Liver (tissue), 3 donors: ENCODE measurements around the gene IFT74.

Source experiments
- CTCF ChIP-seq: fragments of 150-350 bp; IDR thresholded peaks from 2 replicates; pipeline ENCODE4 v1.5.1; 2017; ENCODE audit warnings: improper control_type of control experiment, low read depth, low read length; ENCODE audit not compliant: missing input control
- EGR1 ChIP-seq, 2 donors: IDR thresholded peaks; 2 replicates each; pipeline ENCODE4 v1.6.1; 2016 to 2018; ENCODE audit warnings: antibody characterized with exemption in 2 of 2, low read depth in 2 of 2
- FOXA1 ChIP-seq: IDR thresholded peaks from 2 replicates; pipeline ENCODE4 v1.6.1; 2016; ENCODE audit warnings: antibody characterized with exemption
- GABPA ChIP-seq, 2 donors: IDR thresholded peaks in 1 of 2; conservative IDR thresholded peaks in 1 of 2; 2 replicates each; pipeline ENCODE4 v1.6.1; 2016; ENCODE audit warnings: antibody characterized with exemption in 2 of 2, mild to moderate bottlenecking in 1 of 2, moderate library complexity in 1 of 2
- HNF4A ChIP-seq, 2 donors: conservative IDR thresholded peaks; 2 replicates each; pipeline ENCODE4 v1.6.1; 2016; ENCODE audit warnings: antibody characterized with exemption in 2 of 2, mild to moderate bottlenecking in 2 of 2
- JUND ChIP-seq, 2 donors: IDR thresholded peaks; 2 replicates each; pipeline ENCODE4 v1.6.1; 2016; ENCODE audit warnings: antibody characterized with exemption in 2 of 2
- MAX ChIP-seq: IDR thresholded peaks from 2 replicates; pipeline ENCODE4 v1.6.1; 2016; ENCODE audit warnings: antibody characterized with exemption
- NR2F2 ChIP-seq: IDR thresholded peaks from 2 replicates; pipeline ENCODE4 v1.6.1; 2016; ENCODE audit warnings: antibody characterized with exemption
- RAD21 ChIP-seq, 2 donors: IDR thresholded peaks; 2 replicates each; pipeline ENCODE4 v1.6.1; 2016; ENCODE audit warnings: antibody characterized with exemption in 2 of 2, mild to moderate bottlenecking in 2 of 2
- REST ChIP-seq: IDR thresholded peaks from 2 replicates; pipeline ENCODE4 v1.6.1; 2016; ENCODE audit warnings: antibody characterized with exemption, mild to moderate bottlenecking
- RXRA ChIP-seq, 2 donors: IDR thresholded peaks; 2 replicates each; pipeline ENCODE4 v1.6.1; 2017 to 2018; ENCODE audit warnings: antibody characterized with exemption in 2 of 2, mild to moderate bottlenecking in 1 of 2
- SP1 ChIP-seq: IDR thresholded peaks from 2 replicates; pipeline ENCODE4 v1.6.1; 2018; ENCODE audit warnings: antibody characterized with exemption, mild to moderate bottlenecking
- ZBTB33 ChIP-seq: IDR thresholded peaks from 2 replicates; pipeline ENCODE4 v1.6.1; 2016; ENCODE audit warnings: antibody characterized with exemption
- donor health status: healthy.
- donor health status: healthy.

- TF ChIP-seq RXRA (IDR thresholded peaks at IDR 0.05) = no peak
- TF ChIP-seq SP1 = no peak
- TF ChIP-seq ZBTB33 = no peak
- no peak for TF ChIP-seq CTCF
- no peak for TF ChIP-seq RAD21 (IDR thresholded peaks at IDR 0.05)
- no peak for TF ChIP-seq EGR1 (IDR thresholded peaks at IDR 0.05; ENCODE audit: low read depth in 2 of 2)
- TF ChIP-seq JUND (IDR thresholded peaks at IDR 0.05) = no peak
- no peak for TF ChIP-seq MAX
- TF ChIP-seq NR2F2 = no peak
- TF ChIP-seq HNF4A (conservative IDR thresholded peaks at IDR 0.05) = no peak
- TF ChIP-seq GABPA (IDR thresholded peaks at IDR 0.05 in 1 of 2, conservative IDR thresholded peaks at IDR 0.05 in 1 of 2) = no peak
- TF ChIP-seq REST = no peak
- TF ChIP-seq FOXA1 = no peak
Observed at GRCh38 chr9:26939955-26940711, 16.1 kb upstream of the IFT74 start.
